Activated CD8-positive, alpha-beta memory T cell treated with anti-CD3 and anti-CD28 coated beads, Interleukin-2, amount 50 U/mL, for 4 hours (primary cell): ENCODE measurements around the gene SCAMP3.

Experiments
- DNase-seq: peaks from one replicate; pipeline ENCODE4 v3.0.0-alpha.2; 2020

The SCAMP3 gene

DNA sequence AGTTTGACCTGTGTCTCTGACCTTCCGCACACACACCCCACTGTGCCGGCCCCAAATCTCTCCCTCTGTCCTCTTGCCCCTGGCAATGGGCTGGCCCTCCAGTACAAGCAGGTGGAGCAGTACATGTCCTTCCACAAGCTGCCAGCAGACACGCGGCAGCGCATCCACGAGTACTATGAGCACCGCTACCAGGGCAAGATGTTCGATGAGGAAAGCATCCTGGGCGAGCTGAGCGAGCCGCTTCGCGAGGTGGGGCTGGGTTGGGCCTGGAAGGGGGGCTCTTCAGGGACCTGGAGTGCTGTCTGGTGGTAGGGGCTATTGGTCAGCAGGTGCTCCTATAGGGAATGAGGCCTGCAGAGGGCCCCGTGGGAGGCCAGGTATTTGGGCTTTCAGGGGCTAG lies 22.9 kb upstream of the SCAMP3 start:
- no peak for DNase-seq

DNA sequence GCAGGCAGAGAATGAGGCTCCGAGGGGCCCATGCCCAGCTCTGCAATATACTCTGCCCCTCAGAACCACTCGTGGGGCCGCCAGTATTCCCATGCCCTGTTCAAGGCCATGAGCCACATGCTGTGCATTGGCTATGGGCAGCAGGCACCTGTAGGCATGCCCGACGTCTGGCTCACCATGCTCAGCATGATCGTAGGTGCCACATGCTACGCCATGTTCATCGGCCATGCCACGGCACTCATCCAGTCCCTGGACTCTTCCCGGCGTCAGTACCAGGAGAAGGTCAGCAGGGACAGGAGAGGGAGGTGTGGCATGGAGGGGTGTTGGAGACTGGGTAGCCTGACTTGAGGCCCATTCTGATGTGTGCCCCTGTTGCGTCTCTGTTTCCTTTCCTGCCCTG lies 22.3 kb upstream of the SCAMP3 start:
- DNase-seq = no peak

GRCh38 chr1:155282488-155283091 lies 20.4 kb upstream of the SCAMP3 start:
- DNase-seq = no peak

DNA sequence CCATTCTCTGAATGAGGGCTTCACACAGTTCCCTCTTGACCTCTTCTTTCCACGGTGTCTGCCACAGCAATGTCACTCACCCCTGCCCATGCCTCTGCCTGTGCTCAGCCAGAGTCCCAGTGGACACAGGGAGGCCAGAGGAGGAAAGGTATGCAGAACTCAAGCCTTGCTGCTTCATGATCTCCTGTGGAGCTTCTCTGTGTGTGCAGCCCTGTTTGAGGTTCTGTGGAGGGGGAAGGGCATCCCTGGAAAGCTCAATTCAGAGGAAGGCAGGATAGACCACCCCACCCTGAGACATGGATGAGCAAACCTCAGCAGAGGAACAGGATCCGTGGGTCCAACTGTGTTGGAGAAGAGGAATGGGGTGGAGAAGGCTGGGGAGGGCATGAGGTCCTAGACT lies 17.1 kb upstream of the SCAMP3 start:
- DNase-seq = no peak

- DNase-seq = no peak
Observed at GRCh38 chr1:155278689-155279160, 16.6 kb upstream of the SCAMP3 start.

DNA sequence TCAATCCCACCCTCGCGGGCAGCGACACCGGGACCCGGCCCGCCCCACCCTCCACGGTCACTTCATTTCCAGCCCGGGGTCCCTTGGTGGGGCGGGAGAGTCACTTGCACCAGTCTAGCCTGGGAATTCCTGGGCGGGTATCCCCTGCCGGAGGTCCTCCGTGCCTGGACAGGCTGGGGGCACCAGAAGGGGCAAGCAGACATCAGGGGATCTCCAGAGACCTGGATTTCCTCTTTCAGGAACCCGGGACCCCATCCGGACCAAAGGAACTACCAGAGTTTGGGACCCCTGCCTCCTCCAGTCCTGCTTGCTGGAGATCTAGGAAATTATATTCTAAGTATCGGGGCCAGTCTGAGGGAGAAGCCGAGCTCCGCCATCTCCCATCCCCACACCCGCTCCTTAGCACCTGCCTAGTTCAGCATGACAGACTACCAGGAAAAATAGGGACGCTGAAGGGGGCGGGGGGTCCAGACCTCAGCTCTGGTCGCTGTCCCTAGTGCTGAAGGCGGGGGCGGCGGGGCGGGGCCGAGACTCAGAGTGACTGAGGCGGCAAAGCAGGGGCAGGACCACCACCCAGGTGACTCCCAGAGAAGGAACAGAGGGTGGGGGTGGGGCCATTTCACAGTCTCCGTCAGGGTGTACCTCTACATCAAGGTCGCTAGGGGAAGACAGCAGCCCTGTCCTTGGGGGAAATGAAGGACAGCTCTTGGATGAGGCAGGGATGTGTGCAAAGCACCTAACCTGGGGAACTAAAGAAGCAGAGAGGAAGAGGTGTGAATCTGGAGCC lies 15.9 kb upstream of the SCAMP3 start:
- DNase-seq = peak; percentile 76

- DNase-seq = peak; percentile 95
Observed at GRCh38 chr1:155277070-155277901, 15.1 kb upstream of the SCAMP3 start, which contains the start of gene HCN3. Gene HCN3 (plus strand): TSS chr1:155277463. CDS start chr1:155277591, 128 bp downstream.

- DNase-seq = peak; percentile 98
Observed at GRCh38 chr1:155273343-155274245, 11.4 kb upstream of the SCAMP3 start, which contains the start of gene CLK2. Gene CLK2 (minus strand): TSS chr1:155273504. CDS start chr1:155270977, 2,527 bp downstream.

DNA sequence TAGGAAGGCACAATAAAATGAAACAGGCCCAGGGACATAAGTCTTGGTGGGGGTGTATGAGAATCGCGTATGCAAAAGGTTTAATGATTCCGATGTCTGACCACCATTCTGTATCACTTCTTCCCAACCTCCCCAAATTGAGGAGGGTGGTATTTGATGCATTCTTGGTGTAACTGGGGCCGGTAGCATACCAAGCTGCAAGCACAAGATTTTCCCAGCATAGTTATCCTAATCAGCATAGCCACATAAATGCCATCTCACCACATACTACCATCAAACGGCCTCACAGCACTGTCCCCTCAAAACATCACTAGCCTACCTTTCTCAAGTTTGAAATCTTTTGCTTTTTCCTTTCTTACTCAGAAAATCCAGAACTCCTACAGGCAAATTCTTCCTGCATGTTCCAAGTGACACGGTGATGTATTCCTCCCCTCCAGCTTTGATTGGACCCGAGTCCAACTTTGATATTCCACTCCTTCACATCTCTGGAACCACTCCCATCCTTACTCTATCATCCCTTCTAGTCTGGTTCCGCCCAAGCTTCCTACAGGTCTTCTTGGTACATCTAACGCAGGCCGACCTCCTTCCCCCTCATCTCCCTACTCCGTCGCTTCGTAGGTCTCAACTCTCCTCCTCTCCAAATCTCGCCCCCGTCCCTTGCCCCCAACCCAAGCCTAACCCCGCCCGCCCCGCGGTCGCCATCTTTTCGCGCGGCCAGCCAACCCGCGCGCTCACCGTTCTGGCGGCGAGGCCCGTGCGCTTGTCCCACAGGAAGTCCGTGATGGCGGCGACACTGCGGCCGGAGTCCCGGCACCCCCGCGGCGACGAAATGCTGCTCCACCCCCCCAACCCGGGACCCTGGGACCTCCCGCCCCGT lies 10.5 kb upstream of the SCAMP3 start:
- DNase-seq = no peak

- DNase-seq = no peak
Observed at GRCh38 chr1:155269381-155269780, 7.2 kb upstream of the SCAMP3 start.

DNA sequence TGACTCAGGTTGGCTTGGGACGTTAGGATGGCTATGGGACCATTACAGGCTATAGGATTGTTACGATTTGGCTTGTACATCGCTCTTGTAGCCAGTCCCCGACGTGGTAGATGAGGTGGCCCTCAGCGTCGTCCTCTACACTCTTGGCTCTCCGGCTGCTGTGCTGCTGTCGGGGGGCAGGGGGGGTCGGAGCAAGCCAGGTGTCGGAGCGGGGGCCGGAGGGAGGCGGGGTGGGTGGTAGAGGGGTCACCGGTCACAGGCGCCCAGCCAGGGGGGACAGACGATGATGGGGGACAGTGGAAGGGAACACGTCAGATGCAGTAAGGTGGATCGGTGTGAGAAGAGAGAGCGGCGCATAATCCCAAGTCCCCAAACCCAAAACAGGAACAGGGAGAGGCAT lies 6.5 kb upstream of the SCAMP3 start:
- DNase-seq = no peak

- no peak for DNase-seq
Observed at GRCh38 chr1:155267373-155267772, 5.2 kb upstream of the SCAMP3 start.

DNA sequence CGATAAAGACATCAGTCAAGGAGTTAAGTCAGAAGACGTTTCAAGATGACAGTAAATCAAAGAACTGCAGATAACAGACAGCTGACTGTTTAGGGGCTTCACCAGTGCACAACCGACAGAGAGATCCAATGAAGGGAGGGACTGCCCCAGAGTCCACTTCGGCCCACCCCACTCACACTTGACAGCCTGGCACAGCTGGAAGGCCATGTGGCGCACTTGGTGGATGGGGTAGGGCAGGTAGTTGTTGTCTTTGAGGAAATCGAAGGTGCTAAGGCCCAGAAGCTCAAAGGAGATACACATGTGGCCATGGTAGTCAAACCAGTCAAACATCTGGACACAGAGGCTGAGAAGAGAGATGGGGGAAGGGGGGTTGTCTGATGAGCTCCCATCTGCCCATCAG lies 4.4 kb upstream of the SCAMP3 start:
- DNase-seq = no peak

- DNase-seq = no peak
Observed at GRCh38 chr1:155263067-155263466, 907 bp upstream of the SCAMP3 start.

DNA sequence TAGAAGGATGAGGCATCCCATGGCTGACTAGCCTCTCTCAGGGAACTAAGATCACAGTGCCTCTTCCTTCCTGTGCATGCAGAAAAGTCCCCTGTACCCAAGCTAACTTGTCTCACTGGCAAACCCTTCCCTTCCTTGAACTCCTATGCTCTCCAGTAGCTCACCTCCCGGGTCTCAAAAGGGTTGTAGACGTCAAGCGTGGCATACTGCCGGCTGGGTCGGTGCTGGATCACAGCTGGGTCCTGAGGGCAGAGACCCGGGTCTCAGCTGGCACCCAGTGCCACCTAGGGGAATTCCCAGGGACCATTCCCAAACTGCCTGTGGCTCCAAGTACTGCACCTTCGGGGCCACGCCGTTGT lies 688 bp downstream of the SCAMP3 start:
- DNase-seq = no peak

GRCh38 chr1:155260276-155260675 lies 1.9 kb downstream of the SCAMP3 start:
- no peak for DNase-seq

DNA sequence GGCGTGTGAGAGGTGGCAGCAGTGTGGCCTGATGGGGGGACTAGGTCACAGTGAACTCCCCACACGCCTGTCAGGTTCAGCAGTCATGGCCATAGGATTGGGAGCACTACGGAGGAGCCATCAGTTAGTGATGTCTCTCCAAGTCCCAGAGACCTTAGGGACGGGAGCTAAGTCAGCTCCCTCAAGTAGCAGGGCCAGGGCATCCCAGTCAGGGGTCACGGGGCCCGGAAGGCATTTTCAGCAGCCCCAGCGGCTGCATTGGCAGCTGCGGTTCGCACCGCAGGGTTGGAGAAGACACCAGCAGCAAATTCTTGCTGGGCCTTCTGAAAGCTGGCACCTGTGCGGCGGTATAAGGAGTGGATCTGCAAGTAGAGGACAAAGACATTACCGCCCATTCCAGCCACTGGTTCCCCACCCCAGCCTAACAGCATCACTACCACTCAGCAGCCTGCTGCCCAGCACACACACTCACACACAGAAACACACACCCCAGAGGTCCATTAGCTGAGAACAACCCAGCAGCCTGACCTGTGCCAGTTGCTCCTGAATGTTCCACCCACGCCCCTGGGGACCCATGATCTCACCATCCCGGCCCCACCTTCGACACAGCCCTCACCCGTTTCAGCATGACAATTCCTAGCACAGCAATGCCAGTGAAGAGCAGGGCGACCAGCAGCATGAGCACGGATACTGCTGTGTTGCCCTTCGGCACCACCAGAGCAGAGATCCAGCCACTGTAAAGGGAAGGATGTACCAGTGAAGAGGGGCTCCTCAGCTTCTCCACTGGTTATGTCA lies 5.9 kb downstream of the SCAMP3 start:
- DNase-seq = no peak

DNA sequence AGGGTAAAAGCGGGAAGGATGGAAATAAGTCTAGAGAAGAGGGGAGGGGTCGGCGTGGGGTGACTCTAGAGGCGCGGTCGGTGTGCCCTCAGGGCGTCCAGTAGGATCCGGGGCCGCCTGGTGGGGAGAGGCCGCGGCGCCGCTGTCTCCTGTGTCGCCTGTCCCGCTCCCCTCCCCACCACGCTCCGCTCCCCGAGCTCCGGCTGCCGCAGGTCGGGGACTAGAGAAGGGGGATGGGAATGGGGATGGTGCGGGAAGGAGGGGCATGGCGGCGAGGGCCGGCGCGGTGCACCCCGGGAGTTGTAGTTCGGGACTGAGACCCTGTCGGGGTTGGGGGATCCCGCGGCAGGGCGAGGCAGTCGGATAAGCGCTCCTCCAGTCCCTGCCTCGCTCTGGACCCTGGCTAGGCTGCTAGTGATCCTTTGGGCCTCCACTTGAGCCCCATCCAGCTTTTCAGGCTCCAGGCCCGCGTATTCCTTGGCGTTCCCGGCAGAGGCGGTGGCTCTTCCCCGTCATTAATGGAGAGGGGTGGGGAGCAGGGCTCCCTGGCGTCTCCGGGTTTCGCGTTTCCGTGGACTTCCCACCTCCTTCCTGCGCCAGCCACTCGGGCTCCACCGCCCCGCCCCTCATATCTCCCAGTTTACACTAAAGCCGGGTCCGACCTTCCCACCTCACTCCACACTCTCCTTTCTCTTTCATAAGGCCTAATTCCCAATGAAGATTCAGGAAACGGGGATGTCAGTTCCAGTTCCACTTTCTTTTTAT lies 6.7 kb downstream of the SCAMP3 start, which contains the start of gene ENTREP3:
ENTREP3 (minus strand) TSS at position 241 of the 765 bp plus-strand sequence. CDS start 606 bp downstream, outside the sequence.
- peak; percentile 77 for DNase-seq

DNA sequence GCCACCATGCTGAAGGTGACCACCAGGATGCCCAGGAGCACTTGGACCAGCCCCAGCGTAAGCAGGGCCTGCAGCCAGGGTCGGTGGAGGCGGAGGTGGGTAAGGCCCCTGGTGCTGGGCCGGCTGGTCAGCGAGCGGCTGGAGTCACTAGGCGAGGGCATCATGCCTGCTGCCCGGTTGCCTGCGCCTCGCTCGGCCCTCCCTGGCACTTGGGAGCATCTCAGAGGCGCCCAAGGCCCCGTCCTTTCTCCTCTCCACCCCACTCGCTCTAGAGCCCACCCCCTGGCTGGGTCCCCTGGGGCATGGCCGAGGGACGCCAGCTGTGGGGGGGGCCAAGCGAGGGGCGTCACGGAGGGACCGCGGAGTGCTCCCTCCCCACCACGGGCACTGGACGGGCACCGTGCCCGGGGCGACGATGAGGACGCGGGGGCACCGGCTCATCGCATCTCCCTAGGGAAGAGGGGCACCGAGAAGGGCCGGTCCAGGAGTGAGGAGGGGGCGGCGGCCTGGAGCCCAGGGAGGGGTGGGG lies 7.4 kb downstream of the SCAMP3 start:
- no peak for DNase-seq
